ENCODE data around the gene UBE3C.
"Not testable (repeated sequence)": the region's sequence is repeated elsewhere in the genome, so short reads cannot be mapped to it uniquely, and the experiment has no call there.

Gene UBE3C

GRCh38 chr7:157248659-157249058, 109.9 kb downstream of the UBE3C start:
- no peak for TF ChIP-seq POLR2A (IDR thresholded peaks at IDR 0.05; ENCODE audit: low read depth, low read length)
- no peak for TF ChIP-seq TAF1 (IDR thresholded peaks at IDR 0.05; ENCODE audit: borderline replicate concordance, low read depth, low read length)
- TF ChIP-seq POLR2AphosphoS5 (IDR thresholded peaks at IDR 0.05; ENCODE audit: low read depth, low read length): no peak
- no peak for FAIRE-seq
- DNase-seq (ENCODE audit: insufficient read length): no peak

- no peak for TF ChIP-seq POLR2AphosphoS5 (IDR thresholded peaks at IDR 0.05; ENCODE audit: low read depth, low read length)
- no peak for TF ChIP-seq TAF1 (IDR thresholded peaks at IDR 0.05; ENCODE audit: borderline replicate concordance, low read depth, low read length)
- TF ChIP-seq POLR2A (IDR thresholded peaks at IDR 0.05; ENCODE audit: low read depth, low read length): no peak
- DNase-seq (ENCODE audit: insufficient read length): no peak
- peak; percentile 86 for FAIRE-seq
Observed at GRCh38 chr7:157250605-157251228, 112.0 kb downstream of the UBE3C start.

GRCh38 chr7:157251817-157252216, 113.1 kb downstream of the UBE3C start:
- FAIRE-seq; DNase-seq (ENCODE audit: insufficient read length): not testable (repeated sequence)

GRCh38 chr7:157253850-157254249, 115.1 kb downstream of the UBE3C start:
- no peak for FAIRE-seq
- no peak for DNase-seq (ENCODE audit: insufficient read length)
- TF ChIP-seq POLR2A (IDR thresholded peaks at IDR 0.05; ENCODE audit: low read depth, low read length) (no peak), POLR2AphosphoS5 (IDR thresholded peaks at IDR 0.05; ENCODE audit: low read depth, low read length) (no peak), TAF1 (IDR thresholded peaks at IDR 0.05; ENCODE audit: borderline replicate concordance, low read depth, low read length) (no peak)

- peak; percentile 14 for FAIRE-seq
- not testable (repeated sequence) for DNase-seq (ENCODE audit: insufficient read length)
Observed at GRCh38 chr7:157254781-157255180, 116.1 kb downstream of the UBE3C start.

- no peak for TF ChIP-seq TAF1 (IDR thresholded peaks at IDR 0.05; ENCODE audit: borderline replicate concordance, low read depth, low read length)
- no peak for TF ChIP-seq POLR2A (IDR thresholded peaks at IDR 0.05; ENCODE audit: low read depth, low read length)
- TF ChIP-seq POLR2AphosphoS5 (IDR thresholded peaks at IDR 0.05; ENCODE audit: low read depth, low read length): no peak
- DNase-seq (ENCODE audit: insufficient read length) (no peak), FAIRE-seq (no peak)
Observed at GRCh38 chr7:157255201-157255606, 116.5 kb downstream of the UBE3C start.

- FAIRE-seq (no peak), DNase-seq (ENCODE audit: insufficient read length) (no peak)
- TF ChIP-seq POLR2A (IDR thresholded peaks at IDR 0.05; ENCODE audit: low read depth, low read length) (no peak), POLR2AphosphoS5 (IDR thresholded peaks at IDR 0.05; ENCODE audit: low read depth, low read length) (no peak), TAF1 (IDR thresholded peaks at IDR 0.05; ENCODE audit: borderline replicate concordance, low read depth, low read length) (no peak)
Observed at GRCh38 chr7:157263156-157263555, 124.4 kb downstream of the UBE3C start.

- FAIRE-seq: no peak
- TF ChIP-seq POLR2AphosphoS5 (IDR thresholded peaks at IDR 0.05; ENCODE audit: low read depth, low read length) (no peak), POLR2A (IDR thresholded peaks at IDR 0.05; ENCODE audit: low read depth, low read length) (no peak), TAF1 (IDR thresholded peaks at IDR 0.05; ENCODE audit: borderline replicate concordance, low read depth, low read length) (no peak)
- no peak for DNase-seq (ENCODE audit: insufficient read length)
Observed at GRCh38 chr7:157265051-157265450, 126.3 kb downstream of the UBE3C start.

GRCh38 chr7:157266272-157266671, 127.5 kb downstream of the UBE3C start:
- no peak for FAIRE-seq
- TF ChIP-seq POLR2AphosphoS5 (IDR thresholded peaks at IDR 0.05; ENCODE audit: low read depth, low read length) (no peak), POLR2A (IDR thresholded peaks at IDR 0.05; ENCODE audit: low read depth, low read length) (no peak), TAF1 (IDR thresholded peaks at IDR 0.05; ENCODE audit: borderline replicate concordance, low read depth, low read length) (no peak)
- DNase-seq (ENCODE audit: insufficient read length): no peak

GRCh38 chr7:157267516-157267915, 128.8 kb downstream of the UBE3C start:
- no peak for FAIRE-seq
- TF ChIP-seq POLR2AphosphoS5 (IDR thresholded peaks at IDR 0.05; ENCODE audit: low read depth, low read length): no peak
- TF ChIP-seq POLR2A (IDR thresholded peaks at IDR 0.05; ENCODE audit: low read depth, low read length): no peak
- no peak for TF ChIP-seq TAF1 (IDR thresholded peaks at IDR 0.05; ENCODE audit: borderline replicate concordance, low read depth, low read length)
- no peak for DNase-seq (ENCODE audit: insufficient read length)

- no peak for FAIRE-seq
Observed at GRCh38 chr7:157267956-157268355, 129.2 kb downstream of the UBE3C start.

GRCh38 chr7:157268540-157268939, 129.8 kb downstream of the UBE3C start:
- DNase-seq (ENCODE audit: insufficient read length) (no peak), FAIRE-seq (no peak)
- TF ChIP-seq POLR2A (IDR thresholded peaks at IDR 0.05; ENCODE audit: low read depth, low read length): no peak
- TF ChIP-seq POLR2AphosphoS5 (IDR thresholded peaks at IDR 0.05; ENCODE audit: low read depth, low read length): no peak
- TF ChIP-seq TAF1 (IDR thresholded peaks at IDR 0.05; ENCODE audit: borderline replicate concordance, low read depth, low read length): no peak

More at GRCh38 chr7:157267956-157268355, 129.2 kb downstream of the UBE3C start:
- TF ChIP-seq TAF1 (IDR thresholded peaks at IDR 0.05; ENCODE audit: borderline replicate concordance, low read depth, low read length): no peak
- TF ChIP-seq POLR2AphosphoS5 (IDR thresholded peaks at IDR 0.05; ENCODE audit: low read depth, low read length): no peak
- no peak for TF ChIP-seq POLR2A (IDR thresholded peaks at IDR 0.05; ENCODE audit: low read depth, low read length)
- no peak for DNase-seq (ENCODE audit: insufficient read length)
